Gastrocnemius medialis (tissue), 4 donors: ENCODE data around the gene UNC13B.

Source experiments
- POLR2A ChIP-seq, 2 donors: fragments of 450-650 bp; IDR thresholded peaks; one replicate each; pipeline ENCODE4 v1.6.1; 2017; ENCODE audit warnings: antibody characterized with exemption in 2 of 2, mild to moderate bottlenecking in 2 of 2, moderate library complexity in 2 of 2
- TF ChIP-seq, protein P1 (sequence below), 5 experiments: fragments of 450-650 bp in 3 of 5; fragments of 200-600 bp in 2 of 5; sonication (generic) in 2 of 5; IDR thresholded peaks in 4 of 5; conservative IDR thresholded peaks in 1 of 5; 1 replicate in 4 of 5; 2 replicates in 1 of 5; pipeline ENCODE4 v1.5.1; 2016 to 2019; ENCODE audit warnings: antibody characterized with exemption in 5 of 5, mild to moderate bottlenecking in 3 of 5, moderate library complexity in 3 of 5

- TF ChIP-seq, protein P1, sequence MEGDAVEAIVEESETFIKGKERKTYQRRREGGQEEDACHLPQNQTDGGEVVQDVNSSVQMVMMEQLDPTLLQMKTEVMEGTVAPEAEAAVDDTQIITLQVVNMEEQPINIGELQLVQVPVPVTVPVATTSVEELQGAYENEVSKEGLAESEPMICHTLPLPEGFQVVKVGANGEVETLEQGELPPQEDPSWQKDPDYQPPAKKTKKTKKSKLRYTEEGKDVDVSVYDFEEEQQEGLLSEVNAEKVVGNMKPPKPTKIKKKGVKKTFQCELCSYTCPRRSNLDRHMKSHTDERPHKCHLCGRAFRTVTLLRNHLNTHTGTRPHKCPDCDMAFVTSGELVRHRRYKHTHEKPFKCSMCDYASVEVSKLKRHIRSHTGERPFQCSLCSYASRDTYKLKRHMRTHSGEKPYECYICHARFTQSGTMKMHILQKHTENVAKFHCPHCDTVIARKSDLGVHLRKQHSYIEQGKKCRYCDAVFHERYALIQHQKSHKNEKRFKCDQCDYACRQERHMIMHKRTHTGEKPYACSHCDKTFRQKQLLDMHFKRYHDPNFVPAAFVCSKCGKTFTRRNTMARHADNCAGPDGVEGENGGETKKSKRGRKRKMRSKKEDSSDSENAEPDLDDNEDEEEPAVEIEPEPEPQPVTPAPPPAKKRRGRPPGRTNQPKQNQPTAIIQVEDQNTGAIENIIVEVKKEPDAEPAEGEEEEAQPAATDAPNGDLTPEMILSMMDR (IDR thresholded peaks at IDR 0.05 in 4 of 5, conservative IDR thresholded peaks at IDR 0.05 in 1 of 5), result no peak
- no peak for TF ChIP-seq POLR2A (IDR thresholded peaks at IDR 0.05)
Measured at GRCh38 chr9:35448496-35448895, 286.7 kb downstream of the UNC13B start.
